Astrocyte (in vitro differentiated cells and primary cell): Measurements from ENCODE around the gene LRRTM4. TPM values are rescaled to one million over a fixed set of nuclear protein-coding genes. Genes with fewer than 3 reads are reported as not detected.

Experiments used
- DNase-seq: peaks from one replicate; pipeline ENCODE4 v3.0.0-alpha.2; 2010; ENCODE audit warnings: low read depth
- FAIRE-seq: peaks from 2 replicates; lab custom pipeline; 2011; peaks lifted over from hg19 to GRCh38; lab: Jason Lieb, UNC
- H2AFZ ChIP-seq: 2 replicates; pipeline ENCODE4 v1.6.0; 2012; ENCODE audit warnings: low read depth, low read length, inconsistent platforms
- H3K27ac ChIP-seq: 2 replicates; pipeline ENCODE4 v1.5.1; 2011; ENCODE audit warnings: low read depth, low read length, inconsistent platforms
- H3K27me3 ChIP-seq: 2 replicates; pipeline ENCODE4 v1.6.0; 2011; ENCODE audit warnings: low read length, inconsistent platforms; ENCODE audit not compliant: insufficient read depth
- H3K36me3 ChIP-seq: 2 replicates; pipeline ENCODE4 v1.5.1; 2011; ENCODE audit warnings: low read length, inconsistent platforms; ENCODE audit not compliant: insufficient read depth
- H3K4me1 ChIP-seq: 2 replicates; pipeline ENCODE4 v1.5.1; 2011; ENCODE audit warnings: low read length, inconsistent platforms; ENCODE audit not compliant: insufficient read depth
- H3K4me2 ChIP-seq: 2 replicates; pipeline ENCODE4 v1.6.0; 2012; ENCODE audit warnings: low read length, inconsistent platforms
- H3K4me3 ChIP-seq: 2 replicates; pipeline ENCODE4 v1.5.1; 2011; ENCODE audit warnings: low read depth, mild to moderate bottlenecking, low read length, inconsistent platforms; ENCODE audit not compliant: insufficient read depth
- H3K79me2 ChIP-seq: 2 replicates; pipeline ENCODE4 v1.6.0; 2012; ENCODE audit warnings: mild to moderate bottlenecking, low read length, inconsistent platforms; ENCODE audit not compliant: insufficient read depth
- H3K9ac ChIP-seq: 2 replicates; pipeline ENCODE4 v1.6.0; 2012; ENCODE audit warnings: mild to moderate bottlenecking, low read length, inconsistent platforms
- H3K9me3 ChIP-seq: 2 replicates; pipeline ENCODE4 v1.5.1; 2012; ENCODE audit warnings: low read depth, mild to moderate bottlenecking, low read length, inconsistent platforms; ENCODE audit not compliant: insufficient read depth
- H4K20me1 ChIP-seq: 2 replicates; pipeline ENCODE4 v1.6.0; 2012; ENCODE audit warnings: low read length, inconsistent platforms; ENCODE audit not compliant: insufficient read depth
- H3K27ac Mint-ChIP-seq: one replicate; pipeline ENCODE4 v1.8.0; 2021; ENCODE audit warnings: mild to moderate bottlenecking, mixed read lengths; ENCODE audit not compliant: unreplicated experiment
- H3K27me3 Mint-ChIP-seq: one replicate; pipeline ENCODE4 v1.8.0; 2021; ENCODE audit warnings: low read depth, mixed read lengths; ENCODE audit not compliant: unreplicated experiment
- H3K36me3 Mint-ChIP-seq: one replicate; pipeline ENCODE4 v1.8.0; 2021; ENCODE audit warnings: low read depth, mixed read lengths; ENCODE audit not compliant: unreplicated experiment
- H3K4me1 Mint-ChIP-seq: one replicate; pipeline ENCODE4 v1.8.0; 2021; ENCODE audit warnings: low read depth, mixed read lengths; ENCODE audit not compliant: unreplicated experiment
- H3K4me3 Mint-ChIP-seq: one replicate; pipeline ENCODE4 v1.8.0; 2021; ENCODE audit warnings: mild to moderate bottlenecking, moderate library complexity, mixed read lengths; ENCODE audit not compliant: unreplicated experiment
- H3K9me3 Mint-ChIP-seq: one replicate; pipeline ENCODE4 v1.8.0; 2021; ENCODE audit warnings: mild to moderate bottlenecking, mixed read lengths; ENCODE audit not compliant: unreplicated experiment
- EZH2 ChIP-seq: IDR thresholded peaks from 2 replicates; pipeline ENCODE4 v1.6.1; 2012; ENCODE audit warnings: mild to moderate bottlenecking, low read length, inconsistent platforms; ENCODE audit not compliant: insufficient read depth
- total RNA-seq: library from RNA; stranded (reverse); gene quantifications from 2 replicates; pipeline ENCODE4 v1.2.1, GENCODE V29; 2021
- TF ChIP-seq, protein P1 (sequence below): IDR thresholded peaks from 2 replicates; pipeline ENCODE4 v1.5.1; 2011; ENCODE audit warnings: low read depth, mild to moderate bottlenecking, inconsistent platforms, low read length, moderate library complexity; ENCODE audit not compliant: insufficient read depth

The LRRTM4 gene
- total RNA-seq, 1 donor from 2014 or later: 0.59 TPM

DNA sequence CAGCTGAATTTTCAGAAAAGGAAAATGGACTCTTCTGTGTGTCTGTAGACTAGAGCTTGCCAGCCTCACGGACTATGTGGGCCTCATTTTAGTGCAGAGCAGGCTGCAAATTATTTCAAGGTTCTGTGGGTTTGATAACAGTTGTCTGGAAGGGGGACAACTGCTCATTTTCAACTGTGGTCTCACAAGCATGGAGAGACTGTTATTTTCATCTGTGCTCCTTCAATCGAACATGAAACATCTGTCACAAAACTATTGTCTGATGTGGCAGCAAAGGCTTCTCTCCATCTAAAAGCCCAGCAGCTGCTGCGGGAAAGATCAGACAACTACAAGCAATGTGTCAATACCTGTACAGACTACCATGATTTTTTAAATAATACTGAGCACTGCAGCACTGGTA, 211.8 kb downstream of the LRRTM4 start:
- Histone ChIP-seq H3K9me3 (no peaks in the 10 kb centered on the region), H3K27me3 (no peaks in the 10 kb centered on the region), H3K4me3 (no peak overlapping the region), H3K27ac (no peak overlapping the region), H3K4me1 (no peaks in the 10 kb centered on the region), H4K20me1 (no peaks in the 10 kb centered on the region), H2AFZ (no peak overlapping the region), H3K4me2 (no peak overlapping the region), H3K9ac (no peak overlapping the region), H3K36me3 (no peaks in the 10 kb centered on the region), H3K79me2 (no peaks in the 10 kb centered on the region)
- FAIRE-seq (no peak), DNase-seq (no peak)
- Mint-ChIP-seq H3K4me1 (no peaks in the 10 kb centered on the region), H3K9me3 (no peaks in the 10 kb centered on the region), H3K36me3 (no peaks in the 10 kb centered on the region), H3K27ac (no peak overlapping the region), H3K4me3 (no peak overlapping the region), H3K27me3 (no peaks in the 10 kb centered on the region)
- TF ChIP-seq, protein P1, sequence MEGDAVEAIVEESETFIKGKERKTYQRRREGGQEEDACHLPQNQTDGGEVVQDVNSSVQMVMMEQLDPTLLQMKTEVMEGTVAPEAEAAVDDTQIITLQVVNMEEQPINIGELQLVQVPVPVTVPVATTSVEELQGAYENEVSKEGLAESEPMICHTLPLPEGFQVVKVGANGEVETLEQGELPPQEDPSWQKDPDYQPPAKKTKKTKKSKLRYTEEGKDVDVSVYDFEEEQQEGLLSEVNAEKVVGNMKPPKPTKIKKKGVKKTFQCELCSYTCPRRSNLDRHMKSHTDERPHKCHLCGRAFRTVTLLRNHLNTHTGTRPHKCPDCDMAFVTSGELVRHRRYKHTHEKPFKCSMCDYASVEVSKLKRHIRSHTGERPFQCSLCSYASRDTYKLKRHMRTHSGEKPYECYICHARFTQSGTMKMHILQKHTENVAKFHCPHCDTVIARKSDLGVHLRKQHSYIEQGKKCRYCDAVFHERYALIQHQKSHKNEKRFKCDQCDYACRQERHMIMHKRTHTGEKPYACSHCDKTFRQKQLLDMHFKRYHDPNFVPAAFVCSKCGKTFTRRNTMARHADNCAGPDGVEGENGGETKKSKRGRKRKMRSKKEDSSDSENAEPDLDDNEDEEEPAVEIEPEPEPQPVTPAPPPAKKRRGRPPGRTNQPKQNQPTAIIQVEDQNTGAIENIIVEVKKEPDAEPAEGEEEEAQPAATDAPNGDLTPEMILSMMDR: no peak
- no peak for TF ChIP-seq EZH2

DNA sequence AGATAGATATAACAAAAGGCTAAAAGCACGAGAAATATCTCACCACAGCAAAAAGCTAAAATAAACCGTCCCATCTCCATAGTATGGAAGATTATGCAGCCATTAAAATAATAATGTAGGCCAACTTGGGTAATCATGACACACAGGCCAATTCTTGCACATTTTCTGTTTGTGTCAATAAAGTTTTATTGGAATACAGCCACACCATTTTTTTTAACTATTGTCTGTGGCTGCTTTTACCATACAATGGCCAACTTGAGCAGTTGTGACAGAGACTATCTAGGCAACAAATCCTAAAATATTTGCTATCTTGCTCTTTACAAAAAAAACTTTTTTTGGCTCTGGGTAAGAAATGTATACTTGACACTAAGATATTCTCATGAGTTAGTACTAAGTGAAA, 212.5 kb downstream of the LRRTM4 start:
- no peak overlapping the region for H3K27ac ChIP-seq
- no peaks in the 10 kb centered on the region for H3K79me2 ChIP-seq
- no peak overlapping the region for H2AFZ ChIP-seq
- TF ChIP-seq EZH2: no peak
- TF ChIP-seq, protein P1: no peak
- H4K20me1 ChIP-seq: no peaks in the 10 kb centered on the region
- H3K36me3 ChIP-seq: no peaks in the 10 kb centered on the region
- H3K27me3 ChIP-seq: no peaks in the 10 kb centered on the region
- H3K4me1 Mint-ChIP-seq: no peaks in the 10 kb centered on the region
- no peaks in the 10 kb centered on the region for H3K27me3 Mint-ChIP-seq
- H3K36me3 Mint-ChIP-seq: no peaks in the 10 kb centered on the region
- FAIRE-seq (no peak), DNase-seq (no peak)
- no peak overlapping the region for H3K9ac ChIP-seq
- no peaks in the 10 kb centered on the region for H3K9me3 Mint-ChIP-seq
- H3K4me1 ChIP-seq: no peaks in the 10 kb centered on the region
- H3K27ac Mint-ChIP-seq: no peak overlapping the region
- no peak overlapping the region for H3K4me3 Mint-ChIP-seq
- H3K4me3 ChIP-seq: no peak overlapping the region
- no peaks in the 10 kb centered on the region for H3K9me3 ChIP-seq
- no peak overlapping the region for H3K4me2 ChIP-seq

DNA sequence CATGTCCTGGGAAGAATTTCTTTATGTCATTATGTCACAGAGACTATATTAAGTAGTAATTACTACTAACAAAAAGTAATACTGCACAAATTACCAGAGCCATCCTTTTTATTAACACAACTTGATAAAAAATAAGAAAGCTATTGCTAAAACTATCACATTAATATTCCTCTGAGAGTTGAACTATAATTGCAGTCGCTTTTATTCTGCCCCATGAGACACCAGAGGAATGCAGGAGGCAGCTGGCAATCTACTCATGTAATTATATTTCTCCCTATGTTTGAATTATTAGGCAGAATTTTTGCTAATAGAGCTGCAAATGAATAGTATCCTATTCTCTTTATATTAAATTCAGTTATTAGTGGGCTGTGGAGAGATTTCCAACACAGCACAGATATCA, 220.7 kb downstream of the LRRTM4 start:
- no peaks in the 10 kb centered on the region for H3K27me3 ChIP-seq
- H4K20me1 ChIP-seq: no peaks in the 10 kb centered on the region
- Mint-ChIP-seq H3K4me3 (no peak overlapping the region), H3K27me3 (no peaks in the 10 kb centered on the region), H3K4me1 (no peaks in the 10 kb centered on the region), H3K27ac (no peak overlapping the region), H3K9me3 (no peaks in the 10 kb centered on the region), H3K36me3 (no peaks in the 10 kb centered on the region)
- H2AFZ ChIP-seq: no peak overlapping the region
- H3K79me2 ChIP-seq: no peaks in the 10 kb centered on the region
- DNase-seq (no peak), FAIRE-seq (no peak)
- no peak overlapping the region for H3K4me3 ChIP-seq
- H3K36me3 ChIP-seq: no peaks in the 10 kb centered on the region
- H3K4me1 ChIP-seq: no peaks in the 10 kb centered on the region
- H3K9me3 ChIP-seq: no peaks in the 10 kb centered on the region
- H3K27ac ChIP-seq: no peak overlapping the region
- H3K4me2 ChIP-seq: no peak overlapping the region
- no peak overlapping the region for H3K9ac ChIP-seq
- no peak for TF ChIP-seq EZH2
- TF ChIP-seq, protein P1: no peak
